Spleen (tissue), 7 donors: ENCODE data around the gene ATP5F1D.

ENCODE experiments used
- CTCF ChIP-seq, 11 experiments: fragments of 200-600 bp in 7 of 11; fragments of 450-650 bp in 4 of 11; sonication (generic) in 4 of 11; IDR thresholded peaks in 8 of 11; conservative IDR thresholded peaks in 3 of 11; 1 replicate in 7 of 11; 2 replicates in 4 of 11; pipeline versions ENCODE4 v1.4.0 to v1.8.0; 2016 to 2021; ENCODE audit warnings: antibody characterized with exemption in 11 of 11, inconsistent platforms in 4 of 11, mild to moderate bottlenecking in 1 of 11
- POLR2A ChIP-seq, 3 donors: fragments of 450-650 bp; IDR thresholded peaks; one replicate each; pipeline ENCODE4 v1.5.1; 2017; ENCODE audit warnings: antibody characterized with exemption in 3 of 3, mild to moderate bottlenecking in 1 of 3
- POLR2AphosphoS5 ChIP-seq, 3 donors: sonication (generic); formaldehyde crosslinking; IDR thresholded peaks; one replicate each; pipeline ENCODE4 v1.5.1; 2017; ENCODE audit warnings: antibody characterized with exemption in 3 of 3
- donor health status: DM: no; HTN: no; CAD: no; lungs with moderate emphysema.
- donor health status: DM: no; HTN: no; CAD: no.
- donor health status: DM: no; HTN: no; CAD: no.

- no peak for TF ChIP-seq CTCF (IDR thresholded peaks at IDR 0.05 in 8 of 11, conservative IDR thresholded peaks at IDR 0.05 in 3 of 11)
- no peak for TF ChIP-seq POLR2A (IDR thresholded peaks at IDR 0.05)
- TF ChIP-seq POLR2AphosphoS5 (IDR thresholded peaks at IDR 0.05) = peak; percentile 48 to 71 (median 63)
These were observed 8.9 kb upstream of the ATP5F1D start for GRCh38 chr19:1232652-1233072.
